NCI-H460 (cell line): ENCODE data around the gene UGT1A5. TPM values are rescaled to one million over a fixed set of nuclear protein-coding genes. Genes with fewer than 3 reads are reported as not detected.

Source experiments
- DNase-seq: peaks from one replicate; pipeline ENCODE4 v3.0.0-alpha.2; 2016; ENCODE audit warnings: low read depth; ENCODE audit errors: extremely low read depth
- polyA plus RNA-seq: library from polyadenylated mRNA; depleted of rRNA; stranded (reverse); fragments of >200 nt; gene quantifications from 2 replicates; pipeline ENCODE4 v1.2.3, GENCODE V29; 2014; cell fraction: nucleus; rRNA removed
- total RNA-seq: library from RNA; depleted of rRNA; stranded (reverse); fragments of >200 nt; shearing (Covaris generic); gene quantifications from 2 replicates; pipeline ENCODE4 v1.2.3, GENCODE V29; 2014; rRNA removed

UGT1A5 gene
- total RNA-seq = not detected in 2 replicates
- polyA plus RNA-seq = not detected in 2 replicates

GRCh38 chr2:233712611-233713261 is at the start of gene UGT1A5:
Gene UGT1A5 (plus strand): TSS chr2:233712907. CDS start chr2:233712992, 85 bp downstream.
- no peak for DNase-seq

GRCh38 chr2:233663911-233664310 is 48.8 kb upstream of the UGT1A5 start:
- DNase-seq = no peak

GRCh38 chr2:233668605-233669260 is 44.0 kb upstream of the UGT1A5 start:
- no peak for DNase-seq

- DNase-seq = no peak
Observed at GRCh38 chr2:233671290-233672161, 41.2 kb upstream of the UGT1A5 start, which contains the start of gene UGT1A9. Gene UGT1A9 (plus strand): TSS chr2:233671898. CDS start chr2:233671935, 37 bp downstream.

- DNase-seq = no peak
Observed at GRCh38 chr2:233672886-233673285, 39.8 kb upstream of the UGT1A5 start.

- DNase-seq = no peak
Observed at GRCh38 chr2:233673896-233674295, 38.8 kb upstream of the UGT1A5 start.

- no peak for DNase-seq
Observed at GRCh38 chr2:233674314-233674713, 38.4 kb upstream of the UGT1A5 start.

GRCh38 chr2:233674995-233675394 is 37.7 kb upstream of the UGT1A5 start:
- DNase-seq = no peak

GRCh38 chr2:233676046-233676445 is 36.7 kb upstream of the UGT1A5 start:
- DNase-seq = no peak

- DNase-seq = no peak
Observed at GRCh38 chr2:233679196-233679595, 33.5 kb upstream of the UGT1A5 start.

GRCh38 chr2:233680361-233681045 is 32.2 kb upstream of the UGT1A5 start:
- DNase-seq = no peak

- no peak for DNase-seq
Observed at GRCh38 chr2:233681521-233682099, 31.1 kb upstream of the UGT1A5 start, which contains the start of gene UGT1A7. Gene UGT1A7 (plus strand): TSS chr2:233681901. CDS start chr2:233681938, 37 bp downstream.

- DNase-seq = no peak
Observed at GRCh38 chr2:233684640-233685039, 28.1 kb upstream of the UGT1A5 start.

- DNase-seq = no peak
Observed at GRCh38 chr2:233686928-233687327, 25.8 kb upstream of the UGT1A5 start.

GRCh38 chr2:233688341-233688740 is 24.4 kb upstream of the UGT1A5 start:
- peak; percentile 66 for DNase-seq

- DNase-seq = no peak
Observed at GRCh38 chr2:233689031-233689430, 23.7 kb upstream of the UGT1A5 start.

GRCh38 chr2:233689501-233689900 is 23.2 kb upstream of the UGT1A5 start:
- DNase-seq = no peak

GRCh38 chr2:233690444-233690843 is 22.3 kb upstream of the UGT1A5 start:
- peak; percentile 27 for DNase-seq

- DNase-seq = no peak
Observed at GRCh38 chr2:233691443-233692433, 21.0 kb upstream of the UGT1A5 start.
